Islet of Langerhans (tissue), 1 donor: Measurements from ENCODE around the gene KRTAP10-1.

ENCODE experiments used
- FAIRE-seq: peaks from one replicate; lab custom pipeline; 2011; peaks lifted over from hg19 to GRCh38; lab: Jason Lieb, UNC

The KRTAP10-1 gene

DNA sequence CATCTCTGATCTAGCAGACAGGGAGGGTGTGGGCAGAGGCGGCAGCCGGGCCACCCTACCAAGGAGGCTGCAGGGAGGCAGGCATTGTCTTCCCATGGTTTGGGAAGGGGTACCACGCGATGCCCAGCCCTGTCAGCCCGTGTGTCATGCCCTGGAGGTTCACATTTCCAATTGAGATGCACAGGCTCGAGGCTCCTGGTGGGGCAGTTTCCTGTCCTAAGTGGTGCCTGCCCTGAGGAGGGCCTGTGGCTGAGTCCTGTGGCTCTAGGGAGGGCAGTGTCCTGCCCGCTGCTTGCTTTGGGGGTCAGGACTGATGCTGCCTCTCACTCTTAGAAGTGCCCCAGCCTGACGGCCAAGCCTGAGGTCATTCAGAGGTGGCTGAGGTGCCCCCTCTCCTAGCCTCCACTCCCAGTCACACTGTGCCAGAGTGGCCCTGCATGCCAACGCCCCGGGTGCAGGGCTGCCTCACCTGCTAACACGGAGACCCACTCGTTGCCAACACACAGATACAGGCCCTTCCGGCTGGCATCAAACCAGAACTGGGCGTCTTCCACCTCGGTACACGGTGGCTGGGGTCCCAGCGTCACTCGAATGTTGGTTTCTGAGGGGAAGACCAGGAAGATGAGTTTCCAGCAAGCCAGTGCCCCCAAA is 11.9 kb downstream of the KRTAP10-1 start:
- no peak for FAIRE-seq

DNA sequence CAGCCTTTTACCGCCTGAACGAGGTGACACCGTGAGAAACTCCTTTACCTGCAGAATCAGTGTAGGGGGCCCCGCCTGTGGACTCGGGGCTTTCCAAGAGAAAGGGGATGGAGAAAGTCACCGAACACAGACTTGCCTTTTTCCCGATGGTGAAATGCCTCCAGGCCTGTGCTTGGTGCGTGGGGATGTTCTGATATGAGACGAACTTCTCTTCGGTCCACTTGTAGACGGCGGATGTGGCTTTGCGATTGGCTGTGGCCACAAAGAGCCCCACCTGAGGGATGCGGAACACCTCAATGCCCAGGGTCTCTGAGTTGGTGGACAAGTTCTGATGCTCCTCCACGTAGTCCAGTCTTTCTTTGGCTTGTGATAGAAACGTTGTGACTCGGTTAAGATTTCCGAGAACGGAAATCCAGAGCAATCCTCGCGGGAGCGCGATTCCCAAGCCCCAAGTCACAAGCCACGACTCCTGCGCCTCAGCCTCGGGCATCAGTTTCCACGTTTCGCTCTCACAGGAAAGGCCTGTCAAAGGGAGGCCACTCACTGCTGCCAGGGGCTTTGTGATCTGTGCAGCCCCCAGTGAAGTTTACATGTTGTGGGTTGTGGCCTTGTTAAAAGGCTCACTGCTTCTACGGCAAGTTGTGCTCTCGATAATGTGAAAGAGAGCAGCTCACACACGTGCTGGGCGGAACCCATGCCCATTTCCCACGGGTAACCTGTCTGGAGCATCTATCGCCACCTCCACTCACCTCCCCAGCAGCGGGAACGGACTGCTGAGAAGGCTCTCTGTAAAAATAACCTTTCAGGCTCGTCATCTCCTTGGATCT is 12.6 kb downstream of the KRTAP10-1 start:
- no peak for FAIRE-seq

DNA sequence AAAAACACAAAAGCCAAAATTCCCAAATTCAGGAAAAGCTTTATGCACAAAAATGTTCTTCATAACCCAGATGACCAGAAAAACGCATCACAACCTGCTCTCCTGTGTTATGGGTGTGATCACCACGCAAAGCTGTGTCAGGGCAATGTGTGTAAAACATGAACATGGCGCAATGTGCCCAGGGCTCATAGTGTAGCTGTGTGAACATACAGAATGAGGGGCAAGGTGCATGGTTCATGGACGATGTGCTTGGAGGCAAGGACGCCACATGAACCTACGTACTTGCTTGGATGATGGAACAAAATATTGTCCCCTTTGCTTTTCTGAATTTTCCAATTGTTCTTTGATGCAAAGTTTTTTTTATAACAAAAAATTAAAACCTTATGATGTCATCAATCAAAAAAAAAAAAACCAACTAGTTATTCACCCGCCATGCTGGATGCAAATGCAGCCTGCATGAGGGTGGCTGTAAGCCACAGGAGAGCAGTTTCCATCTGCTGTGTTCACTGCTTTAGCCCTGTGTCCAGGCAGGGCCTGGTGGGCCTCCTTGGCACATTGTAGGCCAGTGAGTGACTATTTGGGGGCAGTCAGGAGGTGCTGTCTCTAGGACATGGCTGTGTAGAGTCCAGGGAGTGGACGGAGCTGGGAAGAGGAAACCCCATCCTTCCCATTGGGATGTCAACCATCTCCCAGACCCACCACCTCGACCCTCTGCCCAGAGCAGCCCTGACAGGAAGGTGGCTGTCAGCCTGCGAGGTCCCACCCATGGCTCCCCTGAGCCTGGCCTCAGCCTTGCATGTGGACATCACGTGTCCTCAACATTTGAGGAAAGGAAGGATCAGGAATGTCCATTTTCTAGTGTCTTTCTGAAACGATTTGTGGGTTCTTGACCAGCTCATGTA is 13.6 kb downstream of the KRTAP10-1 start:
- no peak for FAIRE-seq

DNA sequence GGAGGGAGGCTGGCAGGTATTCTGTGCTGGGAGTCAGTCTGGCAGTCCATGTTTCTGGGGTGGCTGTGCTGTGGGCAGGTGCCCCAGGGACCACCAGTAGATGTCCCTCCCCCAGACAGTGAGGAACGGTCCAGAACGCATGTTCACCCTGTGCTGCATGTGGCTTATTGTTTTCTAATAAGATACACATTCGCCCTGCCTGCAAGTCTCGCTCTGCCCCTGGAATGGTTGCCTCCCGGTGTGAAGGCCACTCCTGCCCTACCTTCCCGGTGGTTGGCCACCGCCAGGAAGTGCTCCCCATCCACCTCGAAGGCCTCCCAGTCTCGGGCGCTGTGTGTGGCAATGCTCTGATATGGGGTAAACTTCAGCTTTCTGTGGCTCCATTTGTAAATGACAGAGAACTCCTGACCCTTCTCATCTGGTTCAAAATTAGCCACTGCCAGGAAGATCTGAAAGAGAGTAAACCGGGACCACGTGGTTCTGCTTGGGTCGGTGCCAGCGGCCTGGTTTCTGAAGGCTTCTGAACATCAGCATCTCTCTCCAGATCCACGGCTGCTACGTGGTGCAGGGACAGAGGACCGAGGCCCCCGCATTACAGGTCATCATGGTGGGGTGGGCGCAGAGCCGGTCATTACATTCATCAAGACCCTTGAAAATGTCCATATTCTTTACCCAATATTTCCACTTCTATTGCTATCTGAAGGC is 14.5 kb downstream of the KRTAP10-1 start:
- FAIRE-seq: no peak

DNA sequence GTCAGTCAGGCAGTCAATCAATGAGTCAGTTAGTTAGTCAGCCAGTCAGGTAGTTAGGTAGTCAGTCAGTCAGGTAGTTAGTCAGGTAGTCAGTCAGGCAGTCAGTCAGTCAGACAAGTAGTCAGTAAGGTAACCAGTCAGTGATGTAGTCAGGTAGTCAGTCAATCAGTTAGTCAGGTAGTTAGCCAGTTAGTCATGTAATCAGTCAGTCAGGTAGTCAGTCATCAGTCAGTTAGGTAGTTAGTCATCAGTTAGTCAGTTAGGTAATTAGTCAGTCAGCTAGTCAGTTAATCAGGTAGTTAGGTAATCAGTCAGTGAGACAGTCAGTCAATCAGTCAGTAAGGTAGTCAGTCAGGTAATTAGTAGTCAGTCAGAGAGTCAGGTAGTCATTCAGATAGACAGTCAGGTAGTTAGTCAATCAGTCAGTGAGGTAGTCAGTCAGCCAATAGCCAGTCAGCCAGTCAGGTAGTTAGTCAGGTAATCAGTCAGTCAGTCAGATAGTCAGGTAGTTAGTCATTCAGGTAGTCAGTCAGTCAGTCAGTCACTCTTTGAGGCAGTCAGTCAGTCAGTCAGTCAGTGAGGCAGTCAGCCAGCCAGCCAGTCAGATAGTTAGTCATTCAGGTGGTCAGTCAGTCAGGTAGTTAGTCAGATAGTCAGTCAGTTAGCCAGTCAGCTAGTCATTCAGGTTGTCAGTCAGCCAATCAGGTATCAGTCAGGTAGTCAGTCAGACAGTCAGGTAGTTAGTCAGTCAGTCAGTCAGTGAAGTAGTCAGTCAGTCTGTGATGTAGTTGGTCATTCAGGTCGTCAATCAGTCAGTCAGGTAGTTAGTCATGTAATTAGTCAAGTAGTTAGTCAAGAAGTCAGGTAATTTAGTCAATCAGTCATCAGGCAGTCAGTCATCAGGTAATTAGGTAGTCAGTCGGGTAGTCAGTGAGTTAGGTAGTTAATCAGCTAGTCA is 15.3 kb downstream of the KRTAP10-1 start:
- no peak for FAIRE-seq

DNA sequence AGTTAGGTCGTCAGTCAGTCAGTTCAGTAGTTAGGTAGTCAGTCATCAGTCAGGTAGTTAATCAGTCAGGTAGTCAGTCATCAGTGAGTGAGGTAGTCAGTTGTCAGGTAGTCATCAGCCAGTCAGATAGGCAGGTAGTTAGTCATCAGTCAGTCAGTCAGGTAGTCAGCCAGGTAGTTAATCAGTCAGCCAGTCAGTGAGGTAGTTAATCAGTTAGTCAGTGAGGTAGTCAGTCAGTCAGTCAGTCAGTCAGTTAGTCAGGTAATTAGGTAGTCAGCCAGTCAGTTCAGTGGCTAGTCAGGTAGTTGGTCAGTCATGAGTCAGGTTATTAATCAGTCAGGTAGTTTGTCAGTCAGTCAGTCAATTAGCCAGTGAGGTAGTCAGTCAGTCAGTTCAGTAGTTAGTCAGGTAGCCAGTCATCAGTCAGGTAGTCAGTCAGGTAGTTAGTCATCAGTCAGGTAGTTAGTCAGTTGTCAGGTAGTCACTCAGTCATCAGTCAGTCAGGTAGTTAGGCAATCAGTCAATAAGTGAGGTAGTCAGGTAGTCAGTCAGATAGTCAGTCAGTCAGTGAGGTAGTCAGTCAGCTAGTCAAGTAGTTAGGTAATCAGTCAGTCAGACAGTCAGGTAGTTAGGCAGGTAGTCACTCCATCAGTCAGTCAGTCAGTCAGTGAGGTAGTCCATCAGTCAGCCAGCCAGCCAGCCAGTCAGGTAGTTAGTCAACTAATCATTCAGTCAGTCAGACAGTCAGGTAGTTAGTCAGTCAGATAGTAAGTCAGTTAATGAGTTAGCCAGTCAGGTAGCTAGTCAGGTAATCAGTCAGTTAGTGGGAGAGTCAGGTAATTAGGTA is 16.2 kb downstream of the KRTAP10-1 start:
- no peak for FAIRE-seq

DNA sequence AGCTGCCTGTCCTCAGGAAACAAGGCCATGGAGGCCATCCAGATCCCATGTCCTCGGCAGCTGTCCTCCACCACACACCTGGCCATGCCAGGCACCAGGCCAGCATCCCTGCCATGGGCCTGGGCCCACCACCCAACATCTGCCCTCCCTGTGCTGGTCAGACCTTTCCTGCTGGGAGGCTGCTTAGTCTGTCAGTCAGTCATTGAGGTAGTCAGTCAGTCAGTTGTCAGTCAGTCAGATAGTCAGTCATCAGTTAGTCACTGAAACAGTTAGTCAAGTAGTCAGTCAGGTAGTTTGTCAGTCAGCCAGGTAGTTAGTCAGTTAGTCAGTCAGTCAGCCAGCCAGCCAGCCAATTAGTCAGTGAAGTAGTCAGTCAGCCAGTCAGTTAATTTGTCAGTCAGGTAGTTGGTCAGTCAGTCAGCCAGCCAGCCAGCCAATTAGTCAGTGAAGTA is 17.2 kb downstream of the KRTAP10-1 start:
- FAIRE-seq: no peak

DNA sequence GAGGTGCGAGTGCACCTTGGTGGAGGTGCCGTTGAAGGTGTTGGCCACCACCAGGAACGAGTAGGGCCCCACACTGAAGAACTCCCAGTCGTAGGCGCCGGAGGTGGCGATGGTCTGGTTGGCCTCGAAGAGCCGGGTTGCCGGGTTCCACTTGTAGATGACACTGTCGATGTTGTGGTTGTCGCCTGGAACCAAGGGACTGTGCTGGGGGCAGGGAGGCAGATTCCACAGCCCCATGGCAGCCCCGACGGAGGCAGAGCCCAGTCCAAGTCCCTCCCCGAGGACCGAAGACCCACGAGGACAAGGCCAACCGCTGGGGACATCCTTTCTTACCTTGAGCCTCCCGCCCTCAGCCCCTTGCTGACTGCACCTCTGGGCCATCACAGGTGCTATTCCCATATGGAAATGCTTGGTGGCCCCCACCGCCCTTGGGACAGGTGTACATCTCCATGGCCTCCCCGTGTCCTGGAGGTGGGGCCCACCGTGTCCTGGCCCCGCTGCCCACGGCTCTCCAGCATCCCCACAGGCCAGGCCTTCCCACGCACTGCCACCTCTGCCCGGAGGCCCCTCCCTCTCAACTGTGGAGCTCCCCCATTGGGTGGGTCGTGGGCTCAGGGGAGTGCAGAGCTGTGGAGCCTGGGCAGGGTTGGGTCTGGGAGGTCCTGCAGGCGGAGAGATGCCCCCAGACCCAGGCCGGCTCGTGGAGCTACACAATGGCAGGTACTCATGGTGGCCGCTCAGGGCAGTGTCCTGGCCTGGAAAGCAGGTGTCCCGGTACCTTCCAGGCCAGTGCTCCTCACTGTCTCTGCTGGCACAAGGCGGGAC is 17.9 kb downstream of the KRTAP10-1 start:
- FAIRE-seq: no peak

DNA sequence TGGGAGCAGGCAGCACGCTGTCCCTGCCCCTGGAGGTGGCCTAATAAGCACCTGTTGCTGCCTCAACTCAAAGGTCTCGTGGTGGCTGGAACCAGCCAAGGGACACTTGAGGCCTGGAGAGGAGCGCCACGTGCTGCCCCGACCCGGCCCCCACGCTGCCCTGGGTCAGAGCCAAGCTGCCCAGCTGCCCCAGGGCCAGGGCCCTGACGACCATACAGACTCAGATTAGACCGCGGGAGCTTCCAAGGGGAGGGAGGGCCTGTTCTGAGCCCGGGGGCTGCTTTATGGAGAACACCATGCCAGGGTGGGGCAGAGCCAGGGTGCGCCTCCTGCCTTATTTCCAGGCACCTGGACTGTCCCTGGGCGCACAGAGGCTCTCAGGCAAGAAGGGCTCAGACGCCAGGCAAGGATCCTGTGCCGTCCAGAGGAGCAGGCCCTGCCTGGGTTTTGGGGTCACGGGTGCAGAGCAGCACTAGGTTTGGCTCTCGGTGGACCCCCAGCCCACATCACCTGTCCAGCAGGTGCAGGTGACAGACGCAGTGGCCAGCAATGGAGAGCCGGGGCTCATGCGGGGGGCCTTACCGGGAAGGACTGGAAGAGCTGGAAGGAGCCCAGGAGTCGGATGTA is 18.6 kb downstream of the KRTAP10-1 start:
- no peak for FAIRE-seq

DNA sequence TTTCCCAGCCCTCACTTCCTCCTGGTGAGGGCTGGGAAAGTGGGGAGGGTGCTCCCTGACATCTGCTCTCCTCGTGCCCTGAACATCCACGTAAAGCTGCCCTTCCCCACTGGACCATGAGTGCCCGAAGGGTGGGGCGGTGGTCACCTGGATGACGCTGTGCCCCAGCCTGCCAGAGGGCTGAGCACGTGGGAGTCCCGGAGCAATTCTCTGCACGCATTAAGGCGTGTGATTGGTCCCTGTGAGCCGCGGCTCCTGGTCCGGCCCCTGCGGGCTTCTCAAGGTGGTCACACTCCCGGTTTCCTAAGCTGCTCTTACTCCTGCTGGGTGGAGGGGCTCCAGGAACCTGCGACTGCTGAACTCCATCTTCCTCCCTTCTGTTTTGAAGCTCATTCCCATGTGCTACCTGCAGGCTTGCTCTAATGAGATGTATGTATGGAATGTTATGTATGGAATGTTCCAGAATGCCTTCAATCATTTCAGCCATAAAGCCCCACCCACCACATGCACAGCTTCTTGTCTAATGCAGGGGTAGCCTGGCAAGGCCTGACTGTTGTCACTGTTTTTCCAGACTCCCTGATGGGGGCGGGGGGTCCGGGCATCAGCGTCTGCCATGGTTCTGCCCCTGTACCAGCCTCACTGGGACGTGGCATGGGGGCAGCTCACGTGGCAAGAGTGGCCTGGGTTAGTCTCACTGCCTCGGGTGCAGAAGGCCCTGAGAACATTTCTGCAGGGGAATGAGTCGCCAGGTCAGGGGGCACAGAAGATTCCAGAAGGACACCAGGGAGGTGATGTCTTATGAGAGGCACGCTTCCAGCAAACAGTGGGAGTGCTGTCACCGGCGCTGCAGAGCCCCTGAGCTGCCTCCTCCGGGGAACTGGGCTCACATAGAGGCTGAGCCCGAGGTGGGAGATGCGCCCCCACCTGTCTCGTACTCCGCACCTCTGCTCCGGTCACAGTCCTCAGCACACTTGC is 19.4 kb downstream of the KRTAP10-1 start:
- FAIRE-seq: no peak

DNA sequence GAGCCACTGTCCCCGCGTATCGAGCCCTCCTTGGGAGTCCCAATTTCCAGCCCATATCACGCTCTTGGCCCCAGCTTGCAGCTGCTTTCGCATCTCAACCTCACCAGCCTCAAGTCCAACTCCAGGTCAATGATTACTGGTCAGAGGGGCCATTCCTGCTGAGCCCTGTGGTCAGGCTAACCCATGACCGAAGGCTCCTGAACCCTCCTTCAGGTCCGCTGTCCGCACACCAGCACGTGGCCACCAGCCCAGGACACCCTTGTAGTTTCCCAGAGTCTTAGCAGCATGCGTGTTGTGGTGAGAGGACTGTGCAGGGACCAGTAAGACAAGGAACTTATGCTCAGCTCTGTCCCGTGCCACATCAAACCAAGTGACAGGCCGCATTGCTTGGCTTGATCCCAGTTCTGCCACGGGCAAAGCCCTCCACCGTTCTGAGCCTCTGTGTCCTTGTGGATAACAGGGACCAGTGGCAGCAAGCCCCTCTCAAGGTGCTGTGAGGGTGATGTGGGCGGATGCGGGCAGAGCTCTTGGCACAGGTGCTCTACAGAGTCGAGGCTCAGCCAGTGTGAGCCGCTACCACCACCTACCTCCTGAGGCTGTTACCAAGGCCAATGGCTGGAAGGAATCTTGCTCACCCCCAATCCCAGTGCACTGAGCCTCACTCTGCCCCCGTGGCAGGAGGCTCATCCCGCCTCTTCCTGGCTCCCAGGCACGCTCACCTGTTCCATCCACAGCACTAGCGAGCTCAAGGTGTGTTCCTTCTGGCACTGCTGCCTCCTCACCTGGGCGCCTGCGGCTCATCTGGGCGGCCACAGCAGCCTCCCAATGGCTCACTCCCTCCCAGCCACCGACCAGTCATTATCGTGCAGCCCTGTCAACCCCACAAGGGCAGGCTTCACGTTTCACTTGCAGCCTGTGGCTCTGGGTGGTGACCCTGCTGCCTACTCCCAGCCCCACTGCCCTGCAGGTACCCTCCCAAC is 20.4 kb downstream of the KRTAP10-1 start:
- FAIRE-seq: no peak

DNA sequence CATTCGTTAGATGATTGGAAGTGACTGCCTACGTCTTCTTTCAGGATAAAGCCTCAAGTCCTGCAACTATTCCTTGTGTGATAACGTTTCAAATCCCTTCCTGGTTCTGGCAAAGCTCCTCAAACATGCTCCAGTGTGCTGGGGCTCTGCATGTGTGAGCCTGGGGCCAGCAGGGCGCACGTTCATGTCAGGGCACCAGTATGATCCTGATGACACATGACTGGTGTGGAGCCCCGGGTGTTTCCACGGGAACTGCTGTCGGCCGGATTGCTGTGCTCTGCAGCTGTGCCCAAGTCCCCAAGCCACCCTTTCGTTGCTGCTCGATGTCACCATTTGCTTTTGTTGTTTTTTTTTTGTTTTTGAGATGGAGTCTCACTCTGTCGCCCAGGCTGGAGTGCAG is 21.3 kb downstream of the KRTAP10-1 start:
- FAIRE-seq: no peak

DNA sequence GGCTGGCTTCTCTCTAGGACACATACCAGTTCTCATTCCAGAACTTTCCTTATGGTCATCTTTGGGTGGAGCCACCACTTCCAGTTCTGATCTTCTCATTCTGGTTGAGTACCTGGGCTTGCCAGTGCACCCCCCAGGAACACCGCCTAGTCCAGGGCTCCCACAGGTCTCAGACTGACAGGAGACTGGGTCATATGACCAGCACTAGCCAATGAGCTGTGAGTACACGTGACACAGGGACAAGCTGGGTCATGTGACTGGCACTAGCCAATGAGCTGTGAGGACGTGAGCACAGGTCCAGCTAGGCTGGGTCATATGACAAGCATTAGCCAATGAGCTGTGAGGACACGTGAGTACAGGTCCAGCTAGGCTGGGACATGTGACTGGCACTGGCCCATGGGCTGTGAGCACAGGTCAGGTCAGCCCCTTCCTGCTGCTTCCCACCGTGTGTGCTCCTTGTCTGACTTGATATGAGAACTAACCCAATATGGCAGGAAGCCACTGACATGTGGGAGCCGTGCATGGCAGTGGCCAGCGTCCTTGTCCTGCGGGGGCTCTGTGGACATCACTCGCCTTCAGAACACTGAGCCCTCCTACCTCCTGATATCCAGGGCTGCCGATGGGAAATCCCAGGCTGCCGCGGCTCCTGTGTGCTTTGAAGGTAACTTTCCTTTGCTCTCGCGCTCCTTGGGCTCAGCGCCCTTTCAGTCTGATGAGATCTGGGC is 22.7 kb downstream of the KRTAP10-1 start:
- no peak for FAIRE-seq

DNA sequence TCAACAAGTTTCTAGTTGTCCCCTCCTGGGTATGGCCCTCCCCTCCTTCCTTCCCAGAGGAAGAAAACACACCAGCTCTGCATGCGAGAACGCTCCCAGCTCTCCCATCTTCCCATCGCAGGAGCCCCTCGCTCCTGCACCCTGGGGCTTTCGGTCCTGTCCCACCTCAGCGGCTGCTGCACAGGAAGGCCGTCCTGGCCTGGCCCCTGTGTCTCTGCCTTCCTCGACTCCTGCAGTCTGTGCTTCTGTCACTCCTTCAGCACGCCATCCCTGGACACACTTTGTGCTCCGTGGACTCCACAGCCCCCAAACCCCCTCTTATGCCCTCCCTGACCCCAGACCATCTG is 23.2 kb downstream of the KRTAP10-1 start:
- no peak for FAIRE-seq

DNA sequence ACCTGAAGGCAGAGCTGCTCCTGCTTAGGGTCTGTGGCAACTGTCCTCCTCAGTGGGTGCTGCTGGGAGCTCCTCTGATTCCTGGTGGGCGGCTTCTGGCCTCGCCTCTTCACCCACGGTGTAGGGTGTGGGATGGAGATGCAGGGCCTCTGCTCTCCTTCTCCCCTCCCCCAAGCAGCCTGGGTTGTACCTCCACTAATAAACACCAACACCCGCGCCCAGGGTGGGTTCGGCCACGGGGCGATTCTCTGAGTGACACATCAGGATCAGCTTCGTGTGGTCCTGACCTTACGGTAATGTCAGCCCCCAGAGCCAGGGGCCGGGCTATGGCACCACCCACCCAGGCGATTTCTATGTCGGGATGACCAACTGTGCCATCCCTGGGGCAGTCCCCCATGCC is 23.7 kb downstream of the KRTAP10-1 start:
- no peak for FAIRE-seq
